Lung (tissue), 12 donors: ENCODE results near the gene ZNF823. TPM values are rescaled to one million over a fixed set of nuclear protein-coding genes. Genes with fewer than 3 reads are reported as not detected.

Source experiments
- ATAC-seq: fragments of 200-7000 bp; cut with Tn5 transposase; one replicate; pipeline ENCODE4 v1.9.1; 2020; ENCODE audit warnings: moderate number of reproducible peaks; ENCODE audit not compliant: insufficient read depth, low FRiP score
- DNase-seq, 3 donors: peaks; one replicate each; pipeline ENCODE4 v3.0.0-alpha.2; 2013 to 2017
- H3K27ac ChIP-seq, 2 donors: one replicate each; pipeline ENCODE4 v1.5.1; 2013; ENCODE audit warnings: mild to moderate bottlenecking in 2 of 2, moderate library complexity in 2 of 2, control low read depth in 1 of 2, inconsistent platforms in 1 of 2, low read depth in 1 of 2, low read length in 1 of 2
- H3K27me3 ChIP-seq, 3 donors: one replicate each; pipeline ENCODE4 v1.5.1; 2013; ENCODE audit warnings: low read length in 2 of 3; ENCODE audit not compliant: control insufficient read depth in 3 of 3, insufficient read depth in 3 of 3
- H3K36me3 ChIP-seq, 4 donors: one replicate each; pipeline ENCODE4 v1.5.1; 2013; ENCODE audit warnings: low read length in 4 of 4, mild to moderate bottlenecking in 1 of 4, moderate library complexity in 1 of 4; ENCODE audit not compliant: control insufficient read depth in 4 of 4, insufficient read depth in 4 of 4
- H3K4me1 ChIP-seq, 5 donors: one replicate each; pipeline ENCODE4 v1.5.1; 2013; ENCODE audit warnings: low read length in 5 of 5, mild to moderate bottlenecking in 2 of 5, moderate library complexity in 1 of 5; ENCODE audit not compliant: control insufficient read depth in 5 of 5, insufficient read depth in 5 of 5
- H3K4me3 ChIP-seq: one replicate; pipeline ENCODE4 v1.5.1; 2013; ENCODE audit warnings: mild to moderate bottlenecking, control low read depth, moderate library complexity
- H3K9ac ChIP-seq, 2 donors: one replicate each; pipeline ENCODE4 v1.5.1; 2013; ENCODE audit warnings: low read length in 2 of 2, control low read depth in 1 of 2; ENCODE audit not compliant: insufficient read depth in 1 of 2
- H3K9me3 ChIP-seq, 4 donors: one replicate each; pipeline ENCODE4 v1.5.1; 2013; ENCODE audit warnings: low read length in 3 of 4, mild to moderate bottlenecking in 1 of 4, moderate library complexity in 1 of 4; ENCODE audit not compliant: control insufficient read depth in 4 of 4, insufficient read depth in 3 of 4
- CTCF ChIP-seq: IDR thresholded peaks from 2 replicates; pipeline ENCODE4 v1.5.1; 2012; ENCODE audit warnings: mild to moderate bottlenecking; ENCODE audit errors: control extremely low read depth, extremely low read depth
- WGBS, 2 donors: extraction: QIAGEN DNeasy Blood & Tissue Kit; methylation state at CpG; one replicate each; pipeline ENCODE4 v1.1.7; 2013; 5-methylcytosine and 5-hydroxymethylcytosine counted together
- polyA plus RNA-seq, 2 donors: library from polyadenylated mRNA; stranded (reverse); fragments of 200-250 nt; gene quantifications; one replicate each; pipeline ENCODE4 v1.2.1, GENCODE V29; 2013
- total RNA-seq, 2 donors: library from RNA; depleted of rRNA in 1 of 2; stranded (reverse); fragments of >200 nt in 1 of 2; gene quantifications; one replicate each; pipeline ENCODE4 v1.2.1, GENCODE V29; 2014 to 2021
- donor health status: control.
- donor health status: control.
- donor health status: Bipolar disorder and iron deficiency.
- donor health status: healthy.
- donor health status: DM: yes; HTN: yes; CAD: no.

The ZNF823 gene
- total and polyA plus RNA-seq, 4 donors: 2.4 to 13.1 (median 4.9) TPM

DNA sequence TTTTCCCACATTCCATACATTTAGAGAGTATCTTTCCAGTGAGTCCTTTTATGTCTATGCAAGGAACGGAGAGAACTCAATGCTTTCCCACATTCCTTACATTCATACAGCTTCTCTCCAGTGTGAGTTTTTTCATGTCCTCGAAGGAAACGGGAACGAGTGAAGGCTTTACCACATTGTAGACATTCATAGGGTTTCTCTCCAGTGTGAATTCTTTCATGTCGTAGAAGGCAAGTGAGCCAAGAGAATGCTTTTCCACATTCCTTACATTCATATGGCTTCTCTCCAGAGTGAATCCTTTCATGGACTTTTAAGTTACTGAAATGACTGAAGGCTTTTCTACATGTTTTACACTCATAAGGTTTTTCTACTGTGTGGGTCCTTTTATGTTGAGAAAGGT is 17.1 kb downstream of the ZNF823 start:
- peaks cover 6 to 29% (median 16%) of the 10 kb centered on the region in 4 donors for H3K9me3 ChIP-seq
- H3K4me3 ChIP-seq: no peak overlapping the region
- H3K27me3 ChIP-seq: no peaks in the 10 kb centered on the region
- no peak for ATAC-seq
- H3K27ac ChIP-seq: no peak overlapping the region
- no peak for TF ChIP-seq CTCF
- H3K4me1 ChIP-seq: no peaks in the 10 kb centered on the region
- no peak for DNase-seq
- no peak overlapping the region for H3K9ac ChIP-seq
- 90 to 91% methylated on average over 5 of the region's 5 CpGs for WGBS, 2 donors
- peaks cover 12 to 50% (median 40%) of the 10 kb centered on the region in 4 donors for H3K36me3 ChIP-seq

DNA sequence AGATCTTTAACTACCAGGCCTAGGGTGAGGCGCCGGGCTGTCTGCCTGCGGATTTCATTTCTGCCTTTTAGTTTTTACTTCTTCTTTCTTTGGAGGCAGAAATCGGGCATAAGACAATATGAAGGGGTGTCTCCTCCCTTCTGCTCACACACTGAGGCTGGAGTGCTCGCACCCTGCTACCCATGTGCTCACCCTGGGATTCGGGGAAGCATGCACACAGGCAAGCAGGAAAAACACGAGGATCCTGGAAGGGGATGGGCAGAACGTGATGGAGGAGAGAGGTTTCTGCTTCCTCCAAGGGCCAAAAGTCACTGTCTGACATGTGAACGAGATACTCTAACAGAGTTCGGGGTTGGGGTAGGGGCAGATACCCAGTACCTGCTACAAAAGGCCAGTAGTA is 28.4 kb downstream of the ZNF823 start:
- ATAC-seq (no peak), DNase-seq (no peak)
- Histone ChIP-seq H3K4me3 (no peak overlapping the region), H3K4me1 (no peaks in the 10 kb centered on the region), H3K36me3 (no peaks in the 10 kb centered on the region), H3K27ac (no peak overlapping the region), H3K9ac (no peak overlapping the region), H3K9me3 (no peaks in the 10 kb centered on the region), H3K27me3 (no peaks in the 10 kb centered on the region)
- TF ChIP-seq CTCF: no peak
- WGBS, 2 donors: 74 to 76% methylated on average over 10 of the region's 10 CpGs

- Histone ChIP-seq H3K27ac (no peak overlapping the region), H3K27me3 (no peaks in the 10 kb centered on the region), H3K4me3 (no peak overlapping the region), H3K9ac (no peak overlapping the region), H3K36me3 (no peaks in the 10 kb centered on the region), H3K4me1 (no peaks in the 10 kb centered on the region), H3K9me3 (no peaks in the 10 kb centered on the region)
- DNase-seq (no peak), ATAC-seq (no peak)
- 67 to 72% methylated on average over 3 of the region's 3 CpGs for WGBS, 2 donors
- TF ChIP-seq CTCF: no peak
Observed at GRCh38 chr19:11708457-11708856, 30.3 kb downstream of the ZNF823 start.

- DNase-seq (no peak), ATAC-seq (no peak)
- WGBS, 2 donors: 84 to 91% methylated on average over 3 of the region's 3 CpGs
- H3K9ac ChIP-seq: no peak overlapping the region
- H3K36me3 ChIP-seq: no peaks in the 10 kb centered on the region
- no peaks in the 10 kb centered on the region for H3K4me1 ChIP-seq
- no peak overlapping the region for H3K4me3 ChIP-seq
- no peaks in the 10 kb centered on the region for H3K27me3 ChIP-seq
- no peaks in the 10 kb centered on the region for H3K9me3 ChIP-seq
- TF ChIP-seq CTCF: no peak
- no peak overlapping the region for H3K27ac ChIP-seq
Observed at GRCh38 chr19:11705474-11705873, 33.3 kb downstream of the ZNF823 start.
